Heart left ventricle (tissue), 13 donors: ENCODE measurements around the gene ASTL.

Experiments
- POLR2A ChIP-seq, 2 donors: fragments of 450-650 bp; IDR thresholded peaks; one replicate each; pipeline ENCODE4 v1.6.1; 2017; ENCODE audit warnings: antibody characterized with exemption in 2 of 2, mild to moderate bottlenecking in 2 of 2, moderate library complexity in 2 of 2
- TF ChIP-seq, protein P1 (sequence below), 12 donors: fragments of 200-600 bp; sonication (generic) in 4 of 12; IDR thresholded peaks; one replicate each; pipeline versions ENCODE4 v1.5.0 to v1.8.0; 2018 to 2022; ENCODE audit warnings: antibody characterized with exemption in 12 of 12, mild to moderate bottlenecking in 5 of 12
- donor health status: ischemic (EF 13 %, LVEDD 7.1; RV severe dilation, severe dysfunction).
- donor health status: DM: no; HTN: yes; CAD: no.
- donor health status: DM: no; HTN: no; CAD: no.
- donor health status: ischemic (EF 25% LVEDD 6.9; RV normal size, moderate dysfunction).
- donor health status: ischemic (EF 25% LVEDD 5.7; RV mildly dilated, moderate dysfunction).
- donor health status: ischemic (EF 35%, LVEDD 5.7; RV mildly dilated, moderate dysfunction).
- donor health status: nonischemic (EF 11% LVEDD 7.7; RV severe dilation, severe dysfunction).
- donor health status: DM: yes; HTN: yes; CAD: no.
- donor health status: PGD.
- donor health status: ischemic (EF 29% LVEDD 5.4; RV normal size, mild dysfunction).
- donor health status: nonischemic (EF 23%, LVEDD 6.1; RV moderate dilation, normal function).

DNA sequence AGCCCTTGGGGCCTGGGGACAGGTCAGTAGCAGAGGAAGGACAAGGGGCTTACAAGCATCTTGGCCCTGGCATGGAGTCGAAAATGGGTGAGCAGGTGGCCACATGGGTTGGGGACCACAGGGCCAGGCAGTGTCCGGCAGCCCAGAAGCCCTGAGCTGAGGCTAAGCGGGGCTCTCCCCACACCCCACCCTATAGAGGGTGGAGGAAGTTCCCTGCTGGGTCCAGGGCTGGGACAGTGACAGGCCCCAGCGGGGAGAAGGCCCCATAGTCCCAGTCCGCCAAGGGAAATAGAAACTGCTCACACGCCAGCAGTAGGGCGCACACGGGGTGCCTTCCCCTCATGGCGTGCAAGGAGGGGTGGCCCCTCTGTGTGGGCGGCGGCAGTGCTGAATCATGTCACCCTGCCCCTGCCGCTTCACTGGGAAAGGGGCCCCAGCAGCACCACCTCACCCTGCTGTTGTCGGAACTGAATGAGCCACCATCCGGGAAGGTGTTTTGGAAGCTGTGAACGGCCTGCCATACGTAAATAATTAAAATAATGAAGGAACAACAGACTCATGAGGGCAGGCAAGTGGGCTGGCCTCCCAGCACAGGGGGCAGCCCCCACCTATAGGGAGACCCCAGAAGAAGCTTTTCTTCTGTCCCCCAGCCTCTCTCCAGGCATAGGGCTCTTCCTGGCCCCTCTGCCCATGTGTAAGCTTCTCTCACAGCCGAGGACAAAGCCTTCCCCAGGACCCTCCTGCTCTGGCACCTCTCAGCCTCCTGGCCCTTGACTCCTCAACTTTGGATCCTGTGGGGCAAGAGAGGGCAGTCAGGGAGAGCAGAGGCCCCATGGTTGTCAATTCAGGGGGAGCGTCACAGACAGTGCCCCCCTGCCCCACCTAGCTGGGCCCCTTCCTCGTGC lies 19.6 kb upstream of the ASTL start:
- TF ChIP-seq, protein P1, sequence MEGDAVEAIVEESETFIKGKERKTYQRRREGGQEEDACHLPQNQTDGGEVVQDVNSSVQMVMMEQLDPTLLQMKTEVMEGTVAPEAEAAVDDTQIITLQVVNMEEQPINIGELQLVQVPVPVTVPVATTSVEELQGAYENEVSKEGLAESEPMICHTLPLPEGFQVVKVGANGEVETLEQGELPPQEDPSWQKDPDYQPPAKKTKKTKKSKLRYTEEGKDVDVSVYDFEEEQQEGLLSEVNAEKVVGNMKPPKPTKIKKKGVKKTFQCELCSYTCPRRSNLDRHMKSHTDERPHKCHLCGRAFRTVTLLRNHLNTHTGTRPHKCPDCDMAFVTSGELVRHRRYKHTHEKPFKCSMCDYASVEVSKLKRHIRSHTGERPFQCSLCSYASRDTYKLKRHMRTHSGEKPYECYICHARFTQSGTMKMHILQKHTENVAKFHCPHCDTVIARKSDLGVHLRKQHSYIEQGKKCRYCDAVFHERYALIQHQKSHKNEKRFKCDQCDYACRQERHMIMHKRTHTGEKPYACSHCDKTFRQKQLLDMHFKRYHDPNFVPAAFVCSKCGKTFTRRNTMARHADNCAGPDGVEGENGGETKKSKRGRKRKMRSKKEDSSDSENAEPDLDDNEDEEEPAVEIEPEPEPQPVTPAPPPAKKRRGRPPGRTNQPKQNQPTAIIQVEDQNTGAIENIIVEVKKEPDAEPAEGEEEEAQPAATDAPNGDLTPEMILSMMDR (IDR thresholded peaks at IDR 0.05), result no peak
- TF ChIP-seq POLR2A (IDR thresholded peaks at IDR 0.05), result no peak
